Posterior vena cava (tissue), 2 donors: ENCODE measurements around the gene DOK6. TPM values are rescaled to one million over a fixed set of nuclear protein-coding genes. Genes with fewer than 3 reads are reported as not detected.

Source experiments
- DNase-seq: peaks from one replicate; pipeline ENCODE4 v3.0.0-alpha.2; 2020; ENCODE audit warnings: low spot score
- intact Hi-C, 2 donors: fragments of 100-400 bp; cut with DNase I; formaldehyde crosslinking; loops; one replicate each; pipeline versions ENCODE4 v1.14.1 to v1.14.2; 2022 to 2023
- total RNA-seq, 2 donors: library from RNA; stranded (reverse); fragmentation: NEBNext Ultra II Directional; extraction: Animal tissue kit (Norgen Biotek cat#: 25700); gene quantifications; one replicate each; pipeline ENCODE4 v1.2.1, GENCODE V29; 2021
- donor health status: DM: yes; HTN: yes; CAD: no.
- donor health status: DM: yes; HTN: yes; CAD: no.

DOK6 gene
- total RNA-seq, 2 donors from 2014 or later: 7.2 to 8.7 TPM

DNA sequence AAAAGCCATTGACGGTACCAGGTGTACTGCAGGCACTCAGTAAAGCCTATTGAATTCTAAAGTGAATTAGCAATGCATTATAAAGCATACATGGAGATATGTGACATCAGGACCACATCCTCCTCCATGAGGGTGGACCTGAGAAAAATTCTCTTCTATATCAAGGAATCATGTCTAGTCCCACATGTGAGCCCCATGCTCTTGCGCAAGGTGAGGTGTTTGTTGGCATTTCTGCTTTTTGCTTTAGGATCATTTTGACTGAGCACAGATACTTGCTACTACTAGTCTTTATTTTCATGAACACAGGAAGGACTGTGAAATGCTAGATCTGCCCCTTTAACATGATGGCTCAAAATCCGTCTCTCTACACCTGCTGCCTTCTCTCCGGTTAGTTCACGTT, 363.1 kb downstream of the DOK6 start:
- no peak for DNase-seq
- intact Hi-C loops: no loop called here

DNA sequence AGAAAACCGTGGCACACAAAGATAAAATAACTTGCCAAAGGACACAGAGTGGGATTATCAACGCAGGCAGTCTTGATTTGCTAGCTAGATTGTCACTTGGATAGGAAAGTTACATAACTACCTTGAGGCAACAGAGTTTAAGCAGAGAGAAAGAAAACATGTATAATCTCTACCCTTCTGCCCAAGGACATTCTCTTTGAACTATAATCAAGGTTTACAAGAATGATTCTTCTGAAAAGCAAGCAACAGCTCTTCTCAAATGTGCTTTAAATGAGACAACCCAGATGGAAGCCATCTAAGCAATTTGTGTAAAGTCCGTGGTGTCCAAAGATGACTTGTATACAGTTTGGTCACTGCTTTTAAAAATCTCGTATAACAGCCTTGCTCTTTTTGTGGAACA, 369.6 kb downstream of the DOK6 start:
- DNase-seq: no peak
- intact Hi-C loops: no loop called here

DNA sequence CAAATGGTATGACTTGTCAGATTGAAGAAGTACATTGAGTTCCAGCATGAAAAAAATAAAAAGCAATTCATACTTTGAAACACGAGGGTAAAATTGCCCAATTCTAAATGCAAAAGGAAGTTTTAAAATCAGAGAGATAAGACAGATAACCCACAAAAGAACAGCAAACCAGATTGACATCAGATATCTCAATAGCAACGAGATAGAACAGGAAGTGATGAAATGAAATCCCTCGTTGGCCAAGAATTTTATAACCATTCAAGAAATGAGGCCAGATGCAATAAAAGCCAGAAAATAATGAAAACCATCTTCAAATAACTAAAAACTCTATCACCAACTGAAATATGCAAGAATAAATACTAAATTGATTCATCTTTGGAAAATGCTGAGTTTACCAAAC, 374.1 kb downstream of the DOK6 start:
- intact Hi-C loops: no loop called here
- no peak for DNase-seq

DNA sequence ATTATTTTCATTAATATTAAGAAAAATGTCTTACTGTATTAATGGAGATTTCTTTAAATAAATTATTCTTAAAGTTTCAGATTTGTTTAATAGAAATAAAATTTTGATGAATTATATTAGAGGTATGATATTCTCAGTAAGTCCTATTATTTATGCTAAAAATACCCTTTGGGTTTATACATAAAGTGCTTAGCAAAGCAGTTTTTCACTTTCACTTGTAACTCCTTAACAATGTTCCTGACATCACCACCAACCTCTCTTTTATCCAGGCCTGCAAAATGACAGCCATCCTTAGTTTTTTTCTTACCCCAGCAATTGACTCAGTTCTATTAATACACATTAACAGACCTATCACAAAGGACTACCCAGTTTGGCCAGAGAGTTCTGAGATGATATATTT, 376.6 kb downstream of the DOK6 start:
- no peak for DNase-seq
- intact Hi-C loops: no loop called here

- no peak for DNase-seq
- intact Hi-C loops: no loop called here
Measured at GRCh38 chr18:69778680-69779079, 378.0 kb downstream of the DOK6 start.

DNA sequence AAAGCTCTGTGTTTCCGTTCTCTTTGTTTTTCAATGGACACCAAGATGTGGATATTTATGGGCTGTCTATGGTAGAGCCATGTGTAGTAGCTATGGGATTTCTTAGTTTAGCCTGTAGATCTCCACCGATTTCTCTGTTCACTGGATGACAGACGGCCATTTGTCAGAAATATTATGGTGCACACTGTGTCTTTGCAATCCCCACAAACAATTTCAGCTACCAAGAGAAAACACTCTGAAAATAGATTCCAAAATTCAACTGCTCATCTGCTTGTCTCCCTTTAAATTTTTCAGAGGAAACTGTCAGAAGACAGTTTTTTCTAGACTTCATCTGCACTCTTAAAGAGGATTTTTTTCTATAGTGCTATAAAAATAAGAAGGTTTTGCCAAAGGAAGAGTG, 380.2 kb downstream of the DOK6 start:
- intact Hi-C loops: no loop called here
- no peak for DNase-seq

- no peak for DNase-seq
- intact Hi-C loops: no loop called here
Measured at GRCh38 chr18:69784815-69785214, 384.1 kb downstream of the DOK6 start.

DNA sequence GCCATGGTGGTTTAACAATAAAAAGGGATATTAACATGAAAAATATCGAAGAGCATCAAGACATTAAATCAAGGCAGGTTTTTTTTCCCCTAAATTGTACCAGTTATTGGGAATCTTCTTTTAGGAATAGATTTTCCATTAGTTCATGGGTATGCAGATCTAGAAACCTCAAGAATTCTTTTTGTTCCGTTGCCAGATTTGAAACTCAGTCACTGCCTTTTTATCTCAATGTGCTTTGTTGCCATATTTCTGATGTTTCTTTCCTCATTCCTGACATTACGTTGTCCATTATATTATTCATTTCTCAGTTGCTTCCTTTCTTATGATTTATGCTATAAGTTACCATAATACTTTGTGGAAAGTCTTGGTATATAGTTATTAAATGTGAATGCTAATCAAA, 384.8 kb downstream of the DOK6 start:
- DNase-seq: no peak
- intact Hi-C loops: no loop called here

- no peak for DNase-seq
- intact Hi-C loops: no loop called here
Measured at GRCh38 chr18:69786427-69786826, 385.7 kb downstream of the DOK6 start.

DNA sequence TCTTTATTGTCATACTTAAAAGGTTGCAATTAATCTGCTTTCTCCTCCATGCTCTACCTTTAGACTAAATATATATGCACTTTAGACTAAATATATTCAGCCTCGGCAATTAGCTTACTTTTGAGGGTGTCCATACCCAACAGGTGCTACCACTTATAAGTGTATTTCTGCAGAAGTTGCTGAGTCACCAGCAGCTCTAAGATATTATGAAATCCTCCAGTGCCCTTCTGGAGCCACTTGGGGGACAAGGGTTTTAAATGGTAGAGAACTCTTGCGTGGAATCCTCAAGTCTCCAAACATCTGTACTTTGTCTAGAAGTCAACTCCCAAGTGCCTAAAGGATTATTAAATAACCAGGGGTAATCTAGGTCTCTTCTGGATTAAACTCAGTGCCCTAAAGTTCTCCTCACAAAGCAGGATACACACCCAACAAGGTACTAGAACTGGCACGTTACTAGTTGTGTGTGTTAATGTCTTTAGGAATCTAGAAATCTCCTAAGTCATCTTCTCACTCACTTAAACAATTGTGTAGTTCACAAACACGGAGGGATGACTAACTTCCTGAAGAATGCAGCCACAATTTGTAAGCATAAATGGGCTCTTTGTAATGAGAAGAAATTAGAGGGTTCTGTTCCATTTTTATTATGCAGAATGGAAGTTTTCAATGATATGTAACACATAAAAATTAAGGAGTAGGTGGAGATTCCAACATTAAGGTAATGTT, 387.3 kb downstream of the DOK6 start:
- DNase-seq: no peak
- intact Hi-C loops: no loop called here

DNA sequence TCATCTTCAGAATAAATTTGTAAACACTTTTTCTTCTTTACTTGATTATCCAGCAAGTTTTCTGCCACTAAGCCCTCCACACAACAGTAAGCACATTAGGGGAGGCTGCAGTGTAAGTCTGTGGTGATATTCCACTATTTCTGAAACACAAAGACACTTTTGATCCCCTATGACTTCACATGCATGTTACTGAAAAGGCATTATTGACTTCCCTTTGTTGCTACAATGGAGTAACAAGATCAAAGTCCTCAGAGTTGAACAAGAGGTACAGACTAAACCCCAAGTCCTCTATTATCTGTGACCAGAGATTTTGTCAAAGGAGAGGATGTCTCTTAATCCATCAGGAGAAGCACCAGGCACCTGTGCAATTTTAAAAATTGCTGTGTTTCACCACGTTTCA, 389.1 kb downstream of the DOK6 start:
- DNase-seq: no peak
- intact Hi-C loops: no loop called here

DNA sequence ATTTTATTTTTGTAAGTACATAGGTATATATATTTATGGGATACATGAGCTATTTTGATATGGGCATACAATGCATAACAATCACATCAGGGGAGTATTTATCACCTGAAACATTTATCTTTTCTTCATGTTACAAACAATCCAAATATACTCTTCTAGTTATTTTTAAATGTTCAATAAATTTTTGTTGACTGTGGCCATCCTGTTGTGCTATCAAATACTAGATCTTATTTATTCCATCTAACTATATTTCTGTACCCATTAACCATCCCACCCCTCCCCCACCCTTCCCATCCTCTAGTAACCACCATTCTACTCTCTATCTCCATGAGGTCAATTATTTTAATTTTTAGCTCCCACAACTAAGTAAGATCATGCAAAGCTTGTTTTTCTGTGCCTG, 390.0 kb downstream of the DOK6 start:
- intact Hi-C loops: no loop called here
- no peak for DNase-seq

GRCh38 chr18:69795791-69796190, 395.1 kb downstream of the DOK6 start:
- intact Hi-C loops: no loop called here

GRCh38 chr18:69804776-69805501, 404.3 kb downstream of the DOK6 start:
- intact Hi-C loops: no loop called here
- no peak for DNase-seq

More at GRCh38 chr18:69795791-69796190, 395.1 kb downstream of the DOK6 start:
- no peak for DNase-seq

DNA sequence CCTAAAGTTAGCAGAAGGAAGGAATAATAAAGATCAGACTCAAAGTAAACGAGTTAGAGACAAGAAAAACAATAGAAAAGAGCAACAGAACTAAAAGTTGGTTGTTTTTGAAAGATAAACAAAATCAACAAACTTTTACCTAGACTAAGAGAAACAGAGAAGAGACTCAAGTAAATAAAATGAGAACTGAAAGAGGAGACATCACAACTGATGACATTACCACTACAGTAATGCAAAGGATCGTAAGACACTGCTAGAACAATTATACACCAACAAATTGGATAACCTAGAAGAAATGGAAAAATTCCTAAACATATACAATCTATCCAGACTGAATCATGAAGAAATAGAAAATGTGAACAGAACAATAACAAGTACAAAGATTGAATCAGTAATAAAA, 407.7 kb downstream of the DOK6 start:
- intact Hi-C loops: no loop called here
- no peak for DNase-seq

DNA sequence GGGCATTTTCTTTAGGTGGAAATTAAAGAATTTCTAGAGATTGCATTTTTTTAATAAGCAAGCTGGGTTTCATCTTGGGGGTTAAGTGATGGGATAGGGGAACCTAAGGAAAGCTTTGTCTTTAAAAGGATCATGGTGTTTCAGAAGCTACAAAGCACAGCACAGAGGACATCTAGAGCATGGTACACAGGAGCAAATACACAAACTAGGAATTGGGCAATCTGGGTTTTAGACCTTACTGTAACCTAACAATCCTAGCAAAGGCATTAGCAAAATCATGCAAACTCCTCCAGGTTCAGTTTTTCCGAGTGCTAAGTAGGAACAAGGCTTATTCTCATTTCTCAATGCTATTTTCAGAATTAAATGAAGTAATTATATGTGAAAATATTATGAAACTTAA, 412.9 kb downstream of the DOK6 start:
- intact Hi-C loops: no loop called here
- DNase-seq: no peak

DNA sequence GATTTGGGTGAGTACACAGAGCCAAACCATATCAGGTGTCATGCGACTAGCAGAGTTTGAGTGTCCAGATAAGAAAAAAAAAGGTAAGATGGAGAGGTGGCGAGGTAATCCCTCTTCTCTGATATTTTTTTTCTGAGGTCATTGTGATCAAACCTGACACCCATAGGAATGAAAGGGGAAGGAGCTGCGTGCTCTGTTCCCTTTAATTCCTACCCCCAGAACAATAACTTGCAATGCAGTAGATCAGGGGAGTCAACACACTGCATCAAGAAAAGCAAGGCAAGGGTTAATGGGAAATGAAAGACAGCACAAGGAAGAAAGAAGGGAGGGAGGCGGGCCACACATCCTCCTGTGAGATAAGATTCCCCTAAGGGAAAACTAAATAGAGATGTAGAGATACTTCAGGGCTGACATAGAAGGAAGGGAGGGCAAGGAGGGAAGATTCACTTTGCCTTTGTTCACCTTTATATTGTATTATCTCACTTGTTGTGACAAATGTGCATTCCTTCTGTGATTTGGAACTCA, 414.2 kb downstream of the DOK6 start:
- intact Hi-C loops: no loop called here
- no peak for DNase-seq

DNA sequence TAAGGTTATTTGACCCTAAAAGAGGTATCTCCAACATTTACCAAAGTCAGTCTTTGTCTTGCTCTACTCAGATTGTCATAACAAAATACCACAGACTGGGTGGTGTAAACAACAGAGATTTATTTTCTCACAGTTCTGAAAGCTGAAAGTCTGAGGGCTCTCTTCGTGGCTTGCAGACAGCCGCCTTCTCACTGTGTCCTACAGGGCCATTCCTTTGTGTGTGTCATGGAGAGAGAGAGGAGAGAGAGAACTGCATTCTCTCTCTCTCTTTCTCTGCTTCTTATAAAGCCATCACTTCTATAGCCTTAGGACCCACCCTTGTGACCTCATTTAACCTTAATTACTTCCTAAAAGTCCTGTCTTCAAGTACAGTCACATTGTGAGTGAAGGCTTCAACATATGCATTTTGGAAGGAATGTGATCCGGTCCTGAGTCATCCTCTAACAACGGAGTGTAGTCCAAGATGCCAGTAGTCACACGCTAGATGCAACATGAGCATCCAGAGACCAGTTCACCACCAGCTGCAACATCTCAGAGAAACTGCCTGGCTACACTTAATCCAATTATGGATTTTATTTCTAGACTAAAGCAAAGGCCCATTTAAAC, 416.8 kb downstream of the DOK6 start:
- intact Hi-C loops: no loop called here
- DNase-seq: no peak

- intact Hi-C loops: no loop called here
- no peak for DNase-seq
Measured at GRCh38 chr18:69819460-69819859, 418.8 kb downstream of the DOK6 start.

DNA sequence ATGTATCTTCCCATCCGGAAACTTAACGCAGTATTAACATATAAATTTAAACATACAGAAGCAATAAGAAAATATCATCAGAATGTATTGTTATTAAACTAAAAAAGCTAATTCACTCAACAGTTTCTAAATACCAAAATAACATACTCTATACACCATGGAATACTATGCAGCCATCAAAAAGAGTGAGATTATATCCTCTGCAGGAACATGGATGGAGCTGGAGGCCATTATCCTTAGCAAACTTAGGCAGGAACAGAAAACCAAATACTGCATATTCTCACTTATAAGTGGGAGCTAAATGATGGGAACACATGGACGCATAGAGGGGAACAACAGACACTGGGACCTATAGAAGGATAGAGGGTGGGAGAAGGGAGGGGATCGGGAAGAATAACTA, 419.9 kb downstream of the DOK6 start:
- intact Hi-C loops: no loop called here
- no peak for DNase-seq

GRCh38 chr18:69830189-69830588, 429.5 kb downstream of the DOK6 start:
- DNase-seq: no peak

More at GRCh38 chr18:69830189-69830588, 429.5 kb downstream of the DOK6 start:
- intact Hi-C loops: no loop called here
